HG03354 (cell line): ENCODE results near the gene MAN2A2.
A peak's percentile ranks its signal among the peaks of the same experiment; 100 is the strongest.

Experiments used
- ATAC-seq: cut with Tn5 transposase; IDR thresholded peaks from one replicate; pipeline ENCODE4 v1.9.1; 2021; ENCODE audit warnings: mild to moderate bottlenecking; ENCODE audit not compliant: unreplicated experiment, poor library complexity, severe bottlenecking

Gene MAN2A2

DNA sequence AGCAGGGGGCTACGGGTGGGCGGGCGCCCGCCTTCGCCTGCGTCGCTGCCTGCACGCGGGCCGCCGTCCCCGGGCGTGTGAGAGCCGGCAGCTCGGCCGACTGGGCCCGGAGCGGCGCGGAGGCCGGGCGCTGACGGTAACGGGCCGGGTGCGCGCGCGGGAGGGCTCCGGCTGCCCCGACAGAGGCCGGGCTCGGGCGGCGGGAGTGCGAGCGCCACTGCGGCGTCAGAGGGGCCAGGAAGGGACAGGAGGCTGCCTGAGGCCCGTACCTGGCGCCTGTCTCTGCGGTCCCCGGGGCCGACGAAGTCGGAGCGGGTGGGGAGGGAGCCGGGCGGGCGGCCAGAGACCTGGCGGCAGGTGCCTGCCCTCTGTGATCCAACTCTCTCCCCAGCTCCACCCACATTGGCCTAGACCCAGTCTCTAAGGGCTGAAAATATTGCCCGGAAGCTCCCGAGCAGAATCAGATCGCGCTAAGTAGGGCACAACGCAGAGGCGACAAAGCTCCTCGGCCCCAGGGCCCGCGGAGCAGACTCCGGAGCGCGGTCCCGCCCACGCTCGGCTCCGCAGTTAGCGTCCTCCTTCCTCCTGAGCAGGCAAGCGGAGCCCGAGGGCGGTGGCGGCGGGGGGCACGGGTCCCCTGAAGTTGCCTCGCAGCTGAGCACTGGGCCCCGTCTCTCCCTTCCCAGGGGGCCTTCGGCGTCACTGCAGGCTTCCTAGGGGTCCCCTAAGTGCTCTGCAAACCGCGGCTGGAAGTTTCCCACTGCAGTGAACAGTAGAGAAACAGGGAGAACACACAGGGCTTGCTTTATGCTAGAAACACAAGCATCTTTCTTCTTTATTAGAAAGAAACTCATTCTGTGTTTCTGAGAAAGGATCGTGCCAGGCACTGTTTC is at the start of gene MAN2A2:
TSS of gene MAN2A2 (plus strand) at position 463 of the 893 bp plus-strand sequence. CDS start 906 bp downstream, outside the sequence.
- ATAC-seq: peak; percentile 63

DNA sequence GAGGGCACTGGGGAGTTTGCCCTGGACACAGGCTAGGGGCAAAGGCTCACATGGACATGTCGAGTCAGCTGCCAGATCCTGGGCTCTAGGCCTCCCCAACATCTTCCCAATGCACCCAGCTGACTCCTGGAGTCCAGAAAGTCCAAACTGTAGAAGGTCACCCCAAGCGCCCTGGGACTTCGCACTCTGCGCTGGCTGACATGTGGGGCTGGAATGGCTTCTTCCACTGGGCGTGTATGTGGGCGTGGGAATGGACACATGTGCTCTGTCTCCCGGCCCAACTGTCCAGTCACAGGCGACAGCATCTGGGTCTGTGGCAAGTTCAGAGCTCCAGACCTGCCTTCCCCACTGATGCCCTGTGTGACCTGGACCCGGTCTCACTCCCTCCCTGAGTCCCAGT is 48.0 kb upstream of the MAN2A2 start:
- no peak for ATAC-seq

DNA sequence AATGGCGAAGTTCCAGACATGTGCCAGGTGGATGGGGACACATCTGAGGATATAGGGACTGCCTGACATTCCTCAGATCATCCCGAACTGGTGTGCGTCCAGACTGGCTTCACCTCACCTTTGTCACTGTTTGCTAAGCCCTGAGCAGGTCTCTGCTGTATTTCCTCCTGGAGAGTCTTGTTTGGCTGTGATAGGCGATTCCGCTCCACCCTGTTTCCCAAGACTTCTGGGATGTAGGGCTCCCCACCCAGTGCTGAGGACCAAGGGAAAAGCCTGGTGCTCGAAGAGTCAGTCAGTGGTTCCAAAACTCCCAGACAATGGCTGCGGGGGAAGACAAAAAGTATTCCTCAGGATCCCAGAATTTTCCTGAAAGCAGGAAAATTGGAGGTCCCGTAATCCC is 45.8 kb upstream of the MAN2A2 start:
- no peak for ATAC-seq

DNA sequence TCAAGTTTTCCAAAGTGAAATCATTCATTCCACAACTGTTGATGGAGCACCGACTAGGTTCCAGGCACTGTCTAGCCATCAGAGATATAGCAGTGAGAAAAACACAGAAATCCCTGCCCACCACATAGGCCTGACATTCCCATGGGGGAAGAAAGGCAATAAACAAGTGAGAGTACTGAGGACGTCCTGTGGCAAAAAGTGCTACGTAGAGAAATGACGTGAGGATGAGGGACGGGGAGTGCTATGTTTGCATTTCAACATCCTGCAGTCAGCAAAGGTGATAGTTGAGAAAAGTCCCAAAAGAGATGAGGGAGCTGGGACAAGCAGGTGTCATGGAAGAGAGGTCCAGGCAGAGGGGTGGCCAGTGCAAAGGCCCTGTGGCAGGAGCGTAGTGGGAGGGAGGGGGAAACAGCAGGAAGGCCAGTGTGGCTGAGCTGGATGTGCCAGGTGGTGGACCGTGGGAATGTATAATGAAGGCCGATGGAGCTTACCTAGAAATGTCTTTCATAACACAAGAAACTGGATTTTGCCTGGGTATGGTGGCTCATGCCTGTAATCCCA is 45.1 kb upstream of the MAN2A2 start:
- ATAC-seq: no peak

DNA sequence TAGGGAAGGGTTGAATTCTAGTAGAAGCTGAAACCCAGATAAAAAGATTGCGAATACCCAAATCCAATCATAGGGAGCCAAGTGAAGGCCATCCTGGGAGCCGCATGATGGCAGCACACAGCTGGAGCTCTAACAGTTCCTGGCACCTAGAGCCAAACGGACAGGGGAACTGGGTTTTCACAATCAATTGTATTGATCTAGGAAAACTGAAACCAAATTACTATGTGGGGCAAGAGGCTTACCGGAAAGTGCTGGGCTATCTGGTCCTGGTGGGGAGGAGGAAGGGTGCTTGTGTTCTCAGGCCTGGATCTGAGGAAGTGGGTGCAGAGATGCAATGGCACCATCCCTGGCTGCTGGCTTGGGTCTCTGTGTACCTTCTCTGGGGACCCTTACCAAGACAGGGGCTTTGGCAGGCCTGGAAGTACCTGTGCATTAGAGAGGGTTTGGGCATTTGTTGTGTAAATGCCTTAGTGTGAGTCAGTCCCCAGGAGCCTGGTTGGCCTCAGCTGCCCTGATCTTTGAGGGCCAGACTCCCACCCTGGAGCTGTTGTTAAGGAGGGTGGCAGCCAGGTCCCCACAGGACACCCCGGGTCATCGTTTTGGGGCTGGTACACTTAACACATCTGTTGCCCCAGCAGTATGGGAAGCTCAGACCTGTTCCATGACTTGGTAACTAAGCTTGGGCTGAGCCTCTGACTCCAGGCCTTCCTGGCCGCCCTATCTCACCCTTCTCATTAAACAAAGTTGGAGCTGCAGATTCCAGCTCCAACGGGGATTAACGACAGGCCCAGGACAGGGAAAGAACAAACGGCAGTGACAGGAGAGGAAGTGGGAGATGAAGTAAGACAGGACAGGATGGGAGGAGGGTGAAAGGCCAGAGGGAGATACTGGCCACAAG is 43.6 kb upstream of the MAN2A2 start:
- ATAC-seq: no peak

DNA sequence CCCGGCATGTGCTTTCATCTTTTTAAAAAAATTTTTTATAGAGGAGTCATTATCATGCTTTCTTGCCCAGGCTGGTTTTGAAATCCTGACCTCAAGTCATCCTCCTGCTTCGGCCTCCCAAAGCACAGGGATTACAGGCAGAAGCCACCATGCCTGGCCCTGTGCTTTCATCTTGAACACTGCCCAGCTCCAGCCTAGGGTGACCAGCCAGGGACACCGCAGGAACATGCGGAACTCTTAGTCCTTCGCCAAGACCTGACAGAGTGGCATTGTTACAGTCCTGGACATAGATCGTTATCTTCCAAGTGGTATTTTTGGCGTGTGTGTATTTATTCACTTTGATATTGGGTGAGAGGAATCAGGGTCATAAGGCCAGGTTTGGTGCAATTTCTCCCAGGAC is 42.7 kb upstream of the MAN2A2 start:
- no peak for ATAC-seq

DNA sequence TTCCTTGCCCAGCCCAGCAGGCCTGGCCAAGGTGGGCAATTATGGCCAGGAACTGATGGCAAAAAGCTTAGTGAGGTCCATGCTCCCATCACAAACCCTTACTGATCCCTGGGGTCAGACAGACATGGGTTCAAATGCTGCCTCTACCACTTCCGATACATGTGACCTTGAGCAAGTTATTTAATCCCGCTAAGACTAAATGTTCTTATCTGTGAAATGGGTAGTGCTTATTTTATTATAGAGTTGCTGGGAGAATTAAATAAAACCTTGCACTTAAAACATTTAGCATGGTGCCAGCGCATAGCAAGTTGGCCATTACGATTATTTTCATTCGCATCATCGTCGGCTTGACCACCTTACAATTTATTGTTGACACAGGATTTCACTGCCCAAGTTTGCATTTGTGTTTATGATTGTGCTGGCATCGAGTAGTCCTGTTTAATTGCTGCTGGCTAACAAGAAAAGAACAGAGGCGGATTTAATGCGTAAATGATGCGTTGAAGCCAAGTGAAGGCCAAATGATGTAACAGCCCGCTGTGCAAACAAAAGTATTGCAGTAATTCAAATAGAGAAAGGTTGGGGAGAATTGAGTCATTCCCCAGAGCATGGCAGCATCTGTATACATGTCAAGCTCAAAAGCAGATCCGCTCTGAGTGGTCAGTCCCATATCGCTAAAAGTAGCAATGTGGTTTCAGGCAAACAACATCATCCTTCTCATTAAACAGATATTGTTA is 42.0 kb upstream of the MAN2A2 start:
- no peak for ATAC-seq

DNA sequence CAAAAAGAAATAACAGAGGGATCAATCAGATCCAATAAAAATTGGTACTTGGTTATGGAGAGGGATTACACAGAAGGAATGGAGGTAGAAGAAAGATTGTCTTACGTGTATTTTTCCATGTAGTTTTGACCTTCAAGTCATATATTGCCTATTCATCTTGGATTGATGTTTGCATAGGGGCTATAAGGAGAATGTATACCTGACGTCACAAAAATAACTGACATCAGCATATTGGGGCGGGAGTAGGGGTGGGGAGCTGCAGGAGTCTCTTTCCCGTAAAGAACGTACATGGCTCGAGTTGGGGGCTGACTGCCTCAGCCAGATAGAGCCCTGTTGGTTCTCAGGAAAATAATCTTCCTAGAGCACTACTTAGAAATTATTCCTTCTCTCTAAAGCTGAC is 40.6 kb upstream of the MAN2A2 start:
- ATAC-seq: no peak

DNA sequence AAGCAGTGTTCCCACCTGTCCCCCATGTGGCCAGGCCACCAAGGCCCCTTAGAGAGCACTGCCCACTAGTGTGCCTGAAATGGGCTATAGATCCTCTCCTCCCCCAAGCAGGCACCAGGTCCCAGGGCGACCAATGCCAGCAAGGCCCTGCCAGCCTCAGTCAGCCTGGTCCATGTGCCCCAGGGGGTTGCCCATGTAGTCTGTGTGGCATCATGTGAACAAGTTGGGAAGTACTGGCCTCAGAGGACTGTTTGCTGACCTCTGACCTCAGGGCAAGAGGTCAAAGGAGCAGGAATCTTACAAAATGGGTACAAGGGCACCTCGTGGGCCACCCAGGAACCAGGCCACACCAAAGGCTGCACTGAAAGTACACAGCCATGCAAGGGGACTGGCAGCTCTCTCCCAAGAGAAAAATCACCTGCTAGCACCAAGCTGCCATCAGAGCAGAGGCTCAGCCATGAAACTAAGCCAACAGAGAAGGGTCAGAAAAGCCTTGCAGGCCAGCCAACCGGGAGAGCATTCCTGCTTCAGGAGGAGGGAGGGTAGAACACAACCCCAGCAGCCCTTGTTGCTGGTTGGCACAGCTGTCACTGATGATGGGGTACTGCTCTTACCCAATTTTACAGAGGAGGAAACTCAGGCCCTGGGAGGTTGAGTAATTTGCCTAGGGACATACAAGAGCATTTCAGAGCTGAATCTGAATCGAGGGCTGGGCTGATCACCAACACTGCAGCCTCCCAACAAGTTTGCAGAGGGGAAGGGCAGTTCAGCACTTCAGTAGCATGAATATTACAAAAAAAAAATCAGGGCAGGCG is 39.9 kb upstream of the MAN2A2 start:
- no peak for ATAC-seq

DNA sequence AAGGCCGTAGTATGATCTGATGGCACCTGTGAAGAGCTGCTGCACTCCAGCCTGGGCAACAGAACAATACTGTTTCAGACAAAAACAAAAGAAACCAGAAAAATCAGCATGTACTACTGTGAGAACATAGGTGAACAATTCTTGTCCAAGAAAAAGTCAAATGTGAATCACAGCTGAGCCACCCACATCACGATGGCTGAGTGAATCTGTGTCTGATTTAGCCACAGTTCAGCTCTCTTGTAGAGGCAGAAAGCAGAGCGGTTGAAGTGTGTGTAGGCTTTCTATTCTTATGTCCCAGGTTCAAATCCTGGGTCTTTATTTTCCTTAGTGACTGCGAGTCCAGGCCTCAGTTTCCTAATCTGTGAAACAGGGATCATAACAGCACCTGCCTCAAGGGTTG is 39.1 kb upstream of the MAN2A2 start:
- no peak for ATAC-seq

DNA sequence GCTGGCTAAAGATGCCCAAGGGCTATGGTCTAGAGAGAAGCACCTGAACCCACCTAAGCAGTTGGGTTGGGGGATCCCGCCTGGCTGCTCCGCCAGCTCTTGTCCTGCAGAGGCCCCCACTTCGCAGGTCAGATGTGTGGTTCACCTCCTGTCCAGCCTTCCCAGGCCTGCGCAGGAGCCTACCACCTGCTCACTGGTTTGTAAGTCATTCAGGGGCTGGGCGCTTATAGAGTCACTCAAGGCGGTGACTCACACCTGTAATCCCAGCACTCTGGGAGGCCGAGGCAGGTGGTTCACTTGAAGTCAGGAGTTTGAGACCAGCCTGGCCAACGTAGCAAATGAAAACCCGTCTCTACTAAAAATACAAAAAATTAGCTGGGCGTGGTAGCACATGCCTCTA is 38.6 kb upstream of the MAN2A2 start:
- ATAC-seq: no peak

DNA sequence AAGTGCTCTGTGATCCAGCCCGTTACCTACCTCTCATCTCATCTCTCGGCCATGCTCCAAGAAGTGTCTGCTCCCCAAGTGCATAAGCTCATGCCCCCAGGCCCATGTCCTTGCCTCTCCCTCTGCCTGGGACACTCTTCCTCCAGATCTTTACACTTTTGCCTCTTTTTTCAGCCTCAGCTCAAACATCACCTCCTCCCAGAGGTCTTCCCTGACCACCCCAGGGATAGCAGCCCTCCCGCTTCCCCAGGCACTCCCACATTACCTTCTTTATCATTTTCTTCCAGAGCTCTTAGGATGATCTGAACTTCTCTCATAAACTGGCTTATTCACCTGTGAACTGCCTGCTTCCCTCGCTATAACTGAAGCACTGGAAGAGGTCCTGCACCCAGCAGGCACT is 37.4 kb upstream of the MAN2A2 start:
- no peak for ATAC-seq

DNA sequence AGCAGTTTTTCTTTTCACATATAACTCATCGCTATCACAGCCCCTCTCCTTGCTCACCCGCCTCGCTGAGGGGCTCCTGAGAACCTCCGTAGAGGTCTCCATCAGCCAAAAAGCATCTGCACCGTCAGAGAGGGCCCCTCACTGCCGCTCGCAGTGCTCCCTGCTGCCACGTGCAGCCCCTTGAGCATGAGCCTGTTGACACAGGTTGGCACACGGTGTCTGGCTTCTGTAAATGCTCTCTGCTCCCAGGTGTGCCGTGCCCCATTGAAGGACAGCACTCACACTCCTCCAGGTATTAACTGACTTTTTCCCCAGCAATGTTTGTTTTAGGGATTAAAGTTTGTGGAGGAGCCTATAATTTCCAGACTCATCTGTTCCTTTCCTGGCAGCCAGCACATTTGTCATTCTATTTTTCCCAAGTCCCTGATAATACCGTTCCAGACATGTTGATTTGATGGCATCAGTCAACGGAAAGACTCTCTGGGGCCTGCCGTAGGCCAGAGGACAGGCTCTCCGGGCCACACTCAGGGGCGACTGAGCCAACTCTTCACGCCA is 36.9 kb upstream of the MAN2A2 start:
- no peak for ATAC-seq

DNA sequence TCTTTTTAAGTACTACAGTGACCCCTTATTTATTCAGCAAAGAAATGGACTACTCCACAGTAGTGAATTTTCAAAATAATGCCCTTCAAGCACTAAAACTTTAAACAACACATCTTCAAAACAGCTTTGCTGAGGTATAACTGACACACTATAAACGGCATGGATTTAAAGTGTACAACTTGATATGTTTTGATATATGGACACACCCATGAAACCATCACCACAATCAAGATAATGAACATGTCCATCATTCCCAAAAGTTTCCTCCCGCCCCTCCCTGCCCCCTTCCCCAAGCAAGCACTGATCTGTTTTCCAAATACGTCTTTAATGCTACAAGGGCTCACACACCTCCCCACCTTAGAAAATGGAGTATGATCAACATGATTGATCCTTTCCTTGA is 36.3 kb upstream of the MAN2A2 start:
- no peak for ATAC-seq

DNA sequence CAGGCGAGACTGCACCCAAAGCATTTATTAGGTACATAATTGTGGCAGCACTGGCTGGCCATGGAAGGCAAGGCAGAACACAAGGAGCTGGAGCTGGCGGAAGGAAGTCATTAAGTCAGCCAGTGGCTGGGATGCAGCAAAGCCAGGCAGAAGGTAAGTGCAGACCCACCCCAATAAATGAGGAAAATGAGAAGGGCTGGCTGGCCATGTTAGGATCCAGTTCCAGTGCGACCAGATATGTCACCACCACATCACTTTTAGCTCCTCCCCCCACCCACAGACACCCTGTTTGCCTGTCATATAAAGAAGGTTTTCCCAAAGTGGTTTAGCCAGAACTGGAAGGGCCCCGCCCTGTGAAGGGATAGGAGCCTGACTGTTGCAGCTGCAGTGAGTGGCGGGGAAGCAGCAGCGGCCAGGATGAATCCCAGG is 34.8 kb upstream of the MAN2A2 start, which contains the start of gene FURIN:
TSS of gene FURIN (plus strand) at position 328 of the 429 bp plus-strand sequence. CDS start 7,153 bp downstream, outside the sequence.
- no peak for ATAC-seq

DNA sequence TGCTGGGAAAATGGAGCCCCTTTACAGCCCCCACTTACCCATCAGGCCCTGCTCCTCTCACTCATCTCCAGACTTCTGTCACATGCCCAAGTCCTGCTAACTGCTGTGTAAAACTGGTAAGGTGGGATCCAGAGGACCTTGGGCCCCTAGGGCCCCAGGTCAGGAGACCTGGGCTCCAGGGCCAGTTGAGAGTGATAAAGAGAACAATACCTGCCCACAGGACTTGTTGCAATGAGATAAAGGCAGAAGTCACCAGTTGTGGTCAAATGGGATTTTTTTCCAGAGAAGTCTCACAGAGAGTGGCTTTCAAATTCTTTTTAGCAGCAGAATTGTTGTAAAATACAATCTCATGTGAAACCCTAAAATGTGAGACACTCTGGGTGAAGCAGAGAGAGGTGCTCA is 34.0 kb upstream of the MAN2A2 start:
- no peak for ATAC-seq

DNA sequence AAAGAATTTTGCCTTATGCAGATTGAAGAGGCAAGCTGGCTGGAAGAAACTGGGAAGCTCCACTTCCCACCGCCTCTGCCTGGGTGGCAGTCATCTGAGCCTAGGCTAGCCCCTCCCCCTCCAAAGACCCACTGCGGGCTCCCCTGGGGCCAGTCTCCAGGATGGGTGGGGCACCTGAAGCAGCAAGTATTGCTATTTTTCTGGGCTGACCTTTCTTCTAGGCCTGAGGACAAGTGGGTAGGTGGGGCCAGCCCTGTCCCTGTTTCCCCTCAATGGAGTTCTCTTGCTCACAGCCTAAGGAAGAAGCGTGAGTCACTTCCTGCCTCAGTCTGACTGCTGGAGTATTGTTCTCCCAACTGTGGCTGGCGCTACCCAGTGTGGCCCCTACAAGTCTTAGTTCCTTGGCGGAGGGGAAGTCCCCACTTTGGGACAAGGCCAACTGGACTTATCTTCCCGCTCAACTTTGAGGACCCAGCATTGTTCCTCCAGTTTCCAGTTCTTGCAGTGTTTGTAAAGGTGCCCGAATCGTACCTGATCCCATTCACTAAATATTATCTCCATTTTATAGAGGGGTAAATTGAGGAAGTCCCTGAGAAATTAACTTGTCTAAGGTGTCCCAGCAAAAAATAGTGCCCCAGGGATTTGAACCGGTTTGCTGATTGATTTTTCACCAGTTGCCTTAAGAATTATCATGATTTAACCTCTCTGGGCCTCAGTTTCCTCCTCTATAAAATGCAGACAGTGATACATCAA is 33.3 kb upstream of the MAN2A2 start:
- ATAC-seq: no peak
